ENCODE measurements around the gene DENND6B.

The DENND6B gene

GRCh38 chr22:50302041-50302541, 24.7 kb downstream of the DENND6B start:
- no peak for DNase-seq

- DNase-seq = no peak
Measured at GRCh38 chr22:50301581-50301991, 25.2 kb downstream of the DENND6B start.

- no peak for DNase-seq
Measured at GRCh38 chr22:50300620-50301257, 26.1 kb downstream of the DENND6B start.

- DNase-seq = no peak
Measured at GRCh38 chr22:50299785-50300619, 26.8 kb downstream of the DENND6B start.

- DNase-seq = no peak
Measured at GRCh38 chr22:50298937-50299784, 27.7 kb downstream of the DENND6B start.

GRCh38 chr22:50298266-50298637, 28.6 kb downstream of the DENND6B start:
- DNase-seq = no peak

- no peak for DNase-seq
Measured at GRCh38 chr22:50297510-50298265, 29.1 kb downstream of the DENND6B start.

- no peak for DNase-seq
Measured at GRCh38 chr22:50296658-50297490, 29.9 kb downstream of the DENND6B start.

GRCh38 chr22:50294319-50294656, 32.5 kb downstream of the DENND6B start:
- no peak for DNase-seq

- DNase-seq = no peak
Measured at GRCh38 chr22:50293441-50294318, 33.1 kb downstream of the DENND6B start.

- DNase-seq = no peak
Measured at GRCh38 chr22:50292643-50293440, 34.0 kb downstream of the DENND6B start.

- DNase-seq = no peak
Measured at GRCh38 chr22:50289942-50290630, 36.7 kb downstream of the DENND6B start.

- no peak for DNase-seq
Measured at GRCh38 chr22:50289151-50289941, 37.5 kb downstream of the DENND6B start.

GRCh38 chr22:50287731-50288130, 39.1 kb downstream of the DENND6B start:
- no peak for DNase-seq

- DNase-seq = no peak
Measured at GRCh38 chr22:50286701-50287318, 40.0 kb downstream of the DENND6B start.

- no peak for DNase-seq
Measured at GRCh38 chr22:50286275-50286674, 40.5 kb downstream of the DENND6B start.

GRCh38 chr22:50285568-50286229, 41.1 kb downstream of the DENND6B start:
- DNase-seq = no peak
